PC-3 (cell line): ENCODE data around the gene TRAF3. TPM values are rescaled to one million over a fixed set of nuclear protein-coding genes. Genes with fewer than 3 reads are reported as not detected.
A peak's percentile ranks its signal among the peaks of the same experiment; 100 is the strongest.

ENCODE experiments used
- ATAC-seq: fragments of 200-7000 bp; cut with Tn5 transposase; 2 replicates; pipeline ENCODE4 v1.9.1; 2020; ENCODE audit warnings: mild to moderate bottlenecking, moderate library complexity
- BruUV-seq: library from RNA; stranded (reverse); fragments of 400-500 nt; replicated peaks from 2 replicates; lab custom pipeline; 2021; lab: Mats Ljungman, UMichigan
- CTCF ChIA-PET: fragments of 300-600 bp; sonication (Branson Sonifier 250); formaldehyde crosslinking; loops from one replicate; lab custom pipeline; 2022; ENCODE audit warnings: antibody characterized with exemption; lab: Charles Lee
- POLR2A ChIA-PET: fragments of 300-600 bp; sonication (Branson Sonifier 250); formaldehyde crosslinking; loops from one replicate; lab custom pipeline; 2022; ENCODE audit warnings: antibody characterized with exemption; ENCODE audit not compliant: unreplicated experiment; lab: Charles Lee
- DNase-seq: peaks from one replicate; pipeline ENCODE4 v3.0.0-alpha.2; 2015
- H2AFZ ChIP-seq: fragments of 300-600 bp; sonication (generic); 2 replicates; pipeline ENCODE4 v1.6.0; 2016; ENCODE audit warnings: antibody characterized with exemption, low read length
- H3F3A ChIP-seq: fragments of 300-600 bp; sonication (generic); one replicate; pipeline ENCODE4 v1.6.0; 2017; ENCODE audit warnings: antibody characterized with exemption, low read length, control low read depth, mild to moderate bottlenecking; ENCODE audit not compliant: unreplicated experiment
- H3K27ac ChIP-seq: fragments of 300-600 bp; sonication (generic); 2 replicates; pipeline ENCODE4 v1.5.1; 2016; ENCODE audit warnings: mild to moderate bottlenecking, low read length
- H3K27me3 ChIP-seq: fragments of 300-600 bp; sonication (generic); 2 replicates; pipeline ENCODE4 v1.6.1; 2016; ENCODE audit warnings: low read length, mixed read lengths
- H3K36me3 ChIP-seq: fragments of 300-600 bp; sonication (generic); 2 replicates; pipeline ENCODE4 v1.6.1; 2016; ENCODE audit warnings: low read depth, mixed run types, low read length, mixed read lengths
- H3K4me1 ChIP-seq: fragments of 300-600 bp; sonication (generic); 2 replicates; pipeline ENCODE4 v1.5.1; 2016; ENCODE audit warnings: low read length; ENCODE audit not compliant: insufficient read depth
- H3K4me2 ChIP-seq: fragments of 300-600 bp; sonication (generic); 2 replicates; pipeline ENCODE4 v1.6.0; 2016; ENCODE audit warnings: low read length
- H3K4me3 ChIP-seq: fragments of 300-600 bp; sonication (generic); 2 replicates; pipeline ENCODE4 v1.5.1; 2016; ENCODE audit warnings: mild to moderate bottlenecking, low read length, mixed read lengths
- H3K79me2 ChIP-seq: fragments of 300-600 bp; sonication (generic); 2 replicates; pipeline ENCODE4 v1.6.1; 2017; ENCODE audit warnings: low read length, mixed read lengths
- H3K9ac ChIP-seq: fragments of 300-600 bp; sonication (generic); 2 replicates; pipeline ENCODE4 v1.6.0; 2016; ENCODE audit warnings: mild to moderate bottlenecking, low read length
- H3K9me2 ChIP-seq: fragments of 300-600 bp; sonication (generic); replicated peaks from 2 replicates; pipeline ENCODE4 v1.6.1; 2016; ENCODE audit warnings: mixed run types, low read length, mixed read lengths
- H3K9me3 ChIP-seq: fragments of 300-600 bp; sonication (generic); 2 replicates; pipeline ENCODE4 v1.6.1; 2016; ENCODE audit warnings: low read length, mixed read lengths
- H4K20me1 ChIP-seq: fragments of 300-600 bp; sonication (generic); 2 replicates; pipeline ENCODE4 v1.6.1; 2016; ENCODE audit warnings: low read length, mixed read lengths
- EZH2 ChIP-seq: fragments of 300-600 bp; sonication (generic); IDR thresholded peaks from one replicate; pipeline ENCODE4 v1.6.1; 2017; ENCODE audit warnings: antibody characterized with exemption, mild to moderate bottlenecking, low read length; ENCODE audit not compliant: unreplicated experiment
- EZH2phosphoT487 ChIP-seq: fragments of 300-600 bp; sonication (generic); IDR thresholded peaks from 2 replicates; pipeline ENCODE4 v1.6.1; 2018; ENCODE audit warnings: mild to moderate bottlenecking, antibody characterized with exemption, low read length, borderline replicate concordance
- intact Hi-C: fragments of 100-400 bp; cut with micrococcal nuclease; formaldehyde crosslinking; loops from 2 replicates; pipeline ENCODE4 v1.9.0; 2023
- total RNA-seq: library from RNA; depleted of rRNA; stranded (reverse); fragments of >200 nt; gene quantifications from 2 replicates; pipeline ENCODE4 v1.2.3, GENCODE V29; 2014
- TF ChIP-seq, protein P1 (sequence below): fragments of 300-600 bp; sonication (generic); conservative IDR thresholded peaks from 2 replicates; pipeline ENCODE4 v1.5.1; 2017; ENCODE audit warnings: antibody characterized with exemption, low read depth, mild to moderate bottlenecking, low read length

Gene TRAF3
- total RNA-seq, 1 experiment from 2014 or later = 19.4 TPM

DNA sequence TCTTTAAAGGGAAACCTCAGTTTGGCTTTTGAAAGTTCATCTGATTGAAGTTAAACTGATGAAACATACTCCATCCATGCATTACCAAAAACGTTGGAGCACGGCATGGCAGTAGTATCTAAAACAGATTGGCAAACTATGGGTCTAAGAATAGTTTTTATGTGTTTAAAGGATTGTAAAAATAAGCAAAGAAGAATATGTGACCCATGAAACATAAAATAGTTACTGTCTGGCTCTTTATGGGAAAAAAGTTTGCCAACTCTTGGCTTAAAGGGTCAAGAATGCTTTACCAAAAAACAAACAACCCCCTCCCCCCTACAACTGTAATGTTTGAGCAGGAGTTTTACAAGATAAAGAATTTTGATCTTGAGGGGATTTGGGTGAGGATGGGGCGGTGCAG, 32.6 kb downstream of the TRAF3 start:
- intact Hi-C loops = no loop called here
- H2AFZ ChIP-seq = no peak overlapping the region
- POLR2A ChIA-PET = interaction anchor here (0.7 kb wide), 1 partner anchor 161 kb away, joined by 5 read pairs; no protein-coding TSS in a partner anchor
- no peaks in the 10 kb centered on the region for H3K9me3 ChIP-seq
- H3K4me3 ChIP-seq = no peak overlapping the region
- no peaks in the 10 kb centered on the region for H3F3A ChIP-seq
- no peaks in the 10 kb centered on the region for H3K27me3 ChIP-seq
- 0 out of 2 replicates have a peak, but pooled peaks cover 6% of the 10 kb centered on the region for H3K4me1 ChIP-seq
- peaks cover 78% of the 10 kb centered on the region for H3K79me2 ChIP-seq
- no peaks in the 10 kb centered on the region for H3K36me3 ChIP-seq
- no peaks in the 10 kb centered on the region for H3K9me2 ChIP-seq
- ATAC-seq (peak; percentile 63), DNase-seq (peak; percentile 15)
- H4K20me1 ChIP-seq = peaks cover 9% of the 10 kb centered on the region; the same call in 1 of the 2 replicates
- CTCF ChIA-PET = no interaction called here
- no peak overlapping the region for H3K9ac ChIP-seq
- H3K27ac ChIP-seq = no peak overlapping the region
- BruUV-seq = no TSS peak
- no peak overlapping the region for H3K4me2 ChIP-seq
- TF ChIP-seq, protein P1, sequence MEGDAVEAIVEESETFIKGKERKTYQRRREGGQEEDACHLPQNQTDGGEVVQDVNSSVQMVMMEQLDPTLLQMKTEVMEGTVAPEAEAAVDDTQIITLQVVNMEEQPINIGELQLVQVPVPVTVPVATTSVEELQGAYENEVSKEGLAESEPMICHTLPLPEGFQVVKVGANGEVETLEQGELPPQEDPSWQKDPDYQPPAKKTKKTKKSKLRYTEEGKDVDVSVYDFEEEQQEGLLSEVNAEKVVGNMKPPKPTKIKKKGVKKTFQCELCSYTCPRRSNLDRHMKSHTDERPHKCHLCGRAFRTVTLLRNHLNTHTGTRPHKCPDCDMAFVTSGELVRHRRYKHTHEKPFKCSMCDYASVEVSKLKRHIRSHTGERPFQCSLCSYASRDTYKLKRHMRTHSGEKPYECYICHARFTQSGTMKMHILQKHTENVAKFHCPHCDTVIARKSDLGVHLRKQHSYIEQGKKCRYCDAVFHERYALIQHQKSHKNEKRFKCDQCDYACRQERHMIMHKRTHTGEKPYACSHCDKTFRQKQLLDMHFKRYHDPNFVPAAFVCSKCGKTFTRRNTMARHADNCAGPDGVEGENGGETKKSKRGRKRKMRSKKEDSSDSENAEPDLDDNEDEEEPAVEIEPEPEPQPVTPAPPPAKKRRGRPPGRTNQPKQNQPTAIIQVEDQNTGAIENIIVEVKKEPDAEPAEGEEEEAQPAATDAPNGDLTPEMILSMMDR = no peak
- no peak for TF ChIP-seq EZH2

GRCh38 chr14:102810523-102810922, 33.3 kb downstream of the TRAF3 start:
- ATAC-seq = no peak; the same call in 1 of the 2 replicates
- CTCF ChIA-PET = no interaction called here

DNA sequence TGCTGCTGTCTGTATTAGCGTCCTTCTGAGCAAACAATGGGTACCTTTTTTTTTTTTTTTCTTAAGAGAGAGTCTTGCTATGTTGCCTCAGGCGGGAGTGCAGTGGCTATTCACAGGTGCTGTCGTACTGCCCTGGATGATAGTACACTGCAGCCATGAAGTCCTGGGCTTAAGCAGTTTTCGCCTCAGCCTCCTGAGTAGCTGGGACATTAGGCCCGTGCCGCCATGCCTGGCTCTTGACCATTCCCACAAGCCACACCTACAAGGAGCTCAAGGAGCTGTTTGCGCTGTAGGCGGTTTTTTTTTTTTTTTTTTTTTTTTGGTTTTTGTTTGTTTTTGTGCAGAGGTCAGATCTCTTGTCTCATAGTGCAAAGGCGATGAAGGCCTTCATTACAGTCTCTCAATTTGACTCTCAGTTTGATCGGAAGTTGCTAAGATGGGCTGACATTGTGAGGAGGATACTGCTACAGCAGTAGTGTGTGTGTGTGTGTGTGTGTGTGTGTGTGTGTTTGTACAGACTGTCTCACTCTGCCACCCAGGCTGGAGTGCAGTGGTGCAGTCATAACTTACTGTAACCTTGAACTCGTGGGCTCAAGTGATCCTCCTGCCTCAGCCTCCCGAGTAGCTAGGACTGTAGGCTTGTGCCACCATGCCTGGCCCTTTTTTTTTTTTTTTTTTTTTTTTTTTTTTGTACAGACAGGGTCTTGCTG, 34.2 kb downstream of the TRAF3 start:
- Histone ChIP-seq H3K4me1 (0 out of 2 replicates have a peak, but pooled peaks cover 6% of the 10 kb centered on the region), H3K27ac (no peak overlapping the region), H3K9me3 (no peaks in the 10 kb centered on the region), H3K79me2 (peaks cover 78% of the 10 kb centered on the region), H3F3A (no peaks in the 10 kb centered on the region), H4K20me1 (peaks cover 9% of the 10 kb centered on the region; the same call in 1 of the 2 replicates), H3K4me2 (no peak overlapping the region), H3K9me2 (no peaks in the 10 kb centered on the region), H2AFZ (no peak overlapping the region), H3K4me3 (no peak overlapping the region), H3K27me3 (no peaks in the 10 kb centered on the region), H3K9ac (no peak overlapping the region), H3K36me3 (no peaks in the 10 kb centered on the region)
- POLR2A ChIA-PET = no interaction called here
- no peak for TF ChIP-seq EZH2phosphoT487
- no peak for TF ChIP-seq EZH2
- TF ChIP-seq, protein P1 = no peak
- CTCF ChIA-PET = no interaction called here
- BruUV-seq = no TSS peak
- DNase-seq (no peak), ATAC-seq (no peak)
- intact Hi-C loops = no loop called here

More at GRCh38 chr14:102810523-102810922, 33.3 kb downstream of the TRAF3 start:
- DNase-seq = no peak
- H3K9ac ChIP-seq = no peak overlapping the region
- no peaks in the 10 kb centered on the region for H3K9me3 ChIP-seq
- no peak overlapping the region for H2AFZ ChIP-seq
- H3K79me2 ChIP-seq = peaks cover 78% of the 10 kb centered on the region
- H3F3A ChIP-seq = no peaks in the 10 kb centered on the region
- no peaks in the 10 kb centered on the region for H3K9me2 ChIP-seq
- no peaks in the 10 kb centered on the region for H3K36me3 ChIP-seq
- no TSS peak for BruUV-seq
- TF ChIP-seq EZH2phosphoT487 (no peak), EZH2 (no peak)
- no peak overlapping the region for H3K27ac ChIP-seq
- POLR2A ChIA-PET = no interaction called here
- intact Hi-C loops = no loop called here
- no peak overlapping the region for H3K4me2 ChIP-seq
- no peak overlapping the region for H3K4me3 ChIP-seq
- H4K20me1 ChIP-seq = peaks cover 9% of the 10 kb centered on the region; the same call in 1 of the 2 replicates
- 0 out of 2 replicates have a peak, but pooled peaks cover 6% of the 10 kb centered on the region for H3K4me1 ChIP-seq
- H3K27me3 ChIP-seq = no peaks in the 10 kb centered on the region
